Suprapubic skin (tissue), 4 donors: Measurements from ENCODE around the gene BAIAP2.

ENCODE experiments used
- POLR2A ChIP-seq, 2 donors: fragments of 450-650 bp; IDR thresholded peaks; one replicate each; pipeline ENCODE4 v1.6.1; 2017; ENCODE audit warnings: antibody characterized with exemption in 2 of 2, mild to moderate bottlenecking in 2 of 2, moderate library complexity in 2 of 2
- POLR2AphosphoS5 ChIP-seq, 3 donors: sonication (generic); formaldehyde crosslinking; IDR thresholded peaks; one replicate each; pipeline ENCODE4 v1.6.1; 2017; ENCODE audit warnings: antibody characterized with exemption in 3 of 3
- TF ChIP-seq, protein P1 (sequence below), 2 donors: fragments of 200-600 bp in 1 of 2; fragments of 450-650 bp in 1 of 2; sonication (generic) in 1 of 2; IDR thresholded peaks; one replicate each; pipeline ENCODE4 v1.5.1; 2016 to 2019; ENCODE audit warnings: antibody characterized with exemption in 2 of 2, mild to moderate bottlenecking in 1 of 2, moderate library complexity in 1 of 2

GRCh38 chr17:80986816-80987475 lies 48.0 kb upstream of the BAIAP2 start:
- TF ChIP-seq, protein P1, sequence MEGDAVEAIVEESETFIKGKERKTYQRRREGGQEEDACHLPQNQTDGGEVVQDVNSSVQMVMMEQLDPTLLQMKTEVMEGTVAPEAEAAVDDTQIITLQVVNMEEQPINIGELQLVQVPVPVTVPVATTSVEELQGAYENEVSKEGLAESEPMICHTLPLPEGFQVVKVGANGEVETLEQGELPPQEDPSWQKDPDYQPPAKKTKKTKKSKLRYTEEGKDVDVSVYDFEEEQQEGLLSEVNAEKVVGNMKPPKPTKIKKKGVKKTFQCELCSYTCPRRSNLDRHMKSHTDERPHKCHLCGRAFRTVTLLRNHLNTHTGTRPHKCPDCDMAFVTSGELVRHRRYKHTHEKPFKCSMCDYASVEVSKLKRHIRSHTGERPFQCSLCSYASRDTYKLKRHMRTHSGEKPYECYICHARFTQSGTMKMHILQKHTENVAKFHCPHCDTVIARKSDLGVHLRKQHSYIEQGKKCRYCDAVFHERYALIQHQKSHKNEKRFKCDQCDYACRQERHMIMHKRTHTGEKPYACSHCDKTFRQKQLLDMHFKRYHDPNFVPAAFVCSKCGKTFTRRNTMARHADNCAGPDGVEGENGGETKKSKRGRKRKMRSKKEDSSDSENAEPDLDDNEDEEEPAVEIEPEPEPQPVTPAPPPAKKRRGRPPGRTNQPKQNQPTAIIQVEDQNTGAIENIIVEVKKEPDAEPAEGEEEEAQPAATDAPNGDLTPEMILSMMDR (IDR thresholded peaks at IDR 0.05): no peak
- TF ChIP-seq POLR2AphosphoS5 (IDR thresholded peaks at IDR 0.05): no peak
- no peak for TF ChIP-seq POLR2A (IDR thresholded peaks at IDR 0.05)
